VCaP (cell line): Measurements from ENCODE around the gene PSPN.

Source experiments
- H3K27ac ChIP-seq: fragments of 450-650 bp; 2 replicates; pipeline ENCODE4 v1.5.1; 2017
- CTCF ChIP-seq: fragments of 450-650 bp; conservative IDR thresholded peaks from 2 replicates; pipeline ENCODE4 v1.5.1; 2017; ENCODE audit warnings: mild to moderate bottlenecking, moderate library complexity

PSPN gene

GRCh38 chr19:6417713-6418561 lies 42.2 kb upstream of the PSPN start:
- no peak overlapping the region for H3K27ac ChIP-seq

GRCh38 chr19:6416658-6417405 lies 41.1 kb upstream of the PSPN start:
- H3K27ac ChIP-seq = no peak overlapping the region
- TF ChIP-seq CTCF = no peak

More at GRCh38 chr19:6417713-6418561, 42.2 kb upstream of the PSPN start:
- peak; percentile 49 for TF ChIP-seq CTCF

GRCh38 chr19:6415591-6416190 lies 40.0 kb upstream of the PSPN start:
- TF ChIP-seq CTCF = no peak
- H3K27ac ChIP-seq = no peak overlapping the region

- TF ChIP-seq CTCF = no peak
Observed at GRCh38 chr19:6414793-6415590, 39.3 kb upstream of the PSPN start.

GRCh38 chr19:6413721-6414643 lies 38.2 kb upstream of the PSPN start:
- no peak for TF ChIP-seq CTCF
- no peak overlapping the region for H3K27ac ChIP-seq

More at GRCh38 chr19:6414793-6415590, 39.3 kb upstream of the PSPN start:
- no peak overlapping the region for H3K27ac ChIP-seq

- no peak for TF ChIP-seq CTCF
- H3K27ac ChIP-seq = no peak overlapping the region
Observed at GRCh38 chr19:6413291-6413690, 37.6 kb upstream of the PSPN start.
